ENCODE results near the gene PPP1CA. TPM values are rescaled to one million over a fixed set of nuclear protein-coding genes. Genes with fewer than 3 reads are reported as not detected.
"Not testable (repeated sequence)": the region's sequence is repeated elsewhere in the genome, so short reads cannot be mapped to it uniquely, and the experiment has no call there.

PPP1CA gene
- total RNA-seq, 1 donor from 2014 or later: 95.1 TPM

GRCh38 chr11:67406969-67407687 lies 5.5 kb upstream of the PPP1CA start:
- intact Hi-C loops (cut with DNase I): no loop called here
- DNase-seq (ENCODE audit: low spot score): no peak

- DNase-seq (ENCODE audit: low spot score): no peak
- intact Hi-C loops (cut with DNase I): no loop called here
These were observed 4.8 kb upstream of the PPP1CA start for GRCh38 chr11:67406420-67406968.

- intact Hi-C loops (cut with DNase I): no loop called here
- DNase-seq (ENCODE audit: low spot score): no peak
These were observed 4.2 kb upstream of the PPP1CA start for GRCh38 chr11:67405688-67406339.

GRCh38 chr11:67405196-67405567 lies 3.5 kb upstream of the PPP1CA start:
- intact Hi-C loops (cut with DNase I): no loop called here

GRCh38 chr11:67404515-67405195 lies 3.0 kb upstream of the PPP1CA start:
- no peak for DNase-seq (ENCODE audit: low spot score)
- intact Hi-C loops (cut with DNase I): no loop called here

More at GRCh38 chr11:67405196-67405567, 3.5 kb upstream of the PPP1CA start:
- DNase-seq (ENCODE audit: low spot score): no peak

GRCh38 chr11:67403085-67403484 lies 1.4 kb upstream of the PPP1CA start:
- DNase-seq (ENCODE audit: low spot score); intact Hi-C loops (cut with DNase I): not testable (repeated sequence)

GRCh38 chr11:67402192-67402839 lies 658 bp upstream of the PPP1CA start:
- intact Hi-C loops (cut with DNase I); DNase-seq (ENCODE audit: low spot score): not testable (repeated sequence)

GRCh38 chr11:67400942-67401494 lies 640 bp downstream of the PPP1CA start:
- DNase-seq (ENCODE audit: low spot score): no peak

GRCh38 chr11:67400251-67400941 lies 1.3 kb downstream of the PPP1CA start:
- intact Hi-C loops (cut with DNase I): no loop called here
- no peak for DNase-seq (ENCODE audit: low spot score)

More at GRCh38 chr11:67400942-67401494, 640 bp downstream of the PPP1CA start:
- intact Hi-C loops (cut with DNase I): loop anchor here (1.0 kb wide), 2 partner anchors 68 to 82 kb away; partner anchors contain the start of genes AIP and TMEM134

GRCh38 chr11:67398661-67399563 lies 2.7 kb downstream of the PPP1CA start:
- intact Hi-C loops (cut with DNase I): no loop called here
- DNase-seq (ENCODE audit: low spot score): no peak

GRCh38 chr11:67397986-67398660 lies 3.5 kb downstream of the PPP1CA start:
- DNase-seq (ENCODE audit: low spot score): no peak
- intact Hi-C loops (cut with DNase I): no loop called here

GRCh38 chr11:67397536-67397935 lies 4.1 kb downstream of the PPP1CA start:
- intact Hi-C loops (cut with DNase I): no loop called here
- DNase-seq (ENCODE audit: low spot score): no peak

- intact Hi-C loops (cut with DNase I): no loop called here
- DNase-seq (ENCODE audit: low spot score): no peak
These were observed 4.9 kb downstream of the PPP1CA start for GRCh38 chr11:67396587-67397389.

- intact Hi-C loops (cut with DNase I): no loop called here
- DNase-seq (ENCODE audit: low spot score): no peak
These were observed 5.4 kb downstream of the PPP1CA start for GRCh38 chr11:67396259-67396581.

GRCh38 chr11:67395555-67396258 lies 6.0 kb downstream of the PPP1CA start:
- no peak for DNase-seq (ENCODE audit: low spot score)
- intact Hi-C loops (cut with DNase I): no loop called here

- no peak for DNase-seq (ENCODE audit: low spot score)
- intact Hi-C loops (cut with DNase I): loop anchor here (5.0 kb wide), 1 partner anchor 33 kb away; the partner anchor contains the start of gene RPS6KB2
These were observed 7.7 kb downstream of the PPP1CA start for GRCh38 chr11:67393990-67394389.

Data from cardiac septum (tissue), 1 donor.